Left lung (tissue), 10 donors: ENCODE results near the gene SLC22A1. TPM values are rescaled to one million over a fixed set of nuclear protein-coding genes. Genes with fewer than 3 reads are reported as not detected.

Experiments used
- ATAC-seq: fragments of 200-7000 bp; cut with Tn5 transposase; one replicate; pipeline ENCODE4 v1.9.1; 2020; ENCODE audit warnings: moderate library complexity
- DNase-seq, 4 donors: peaks; one replicate each; pipeline ENCODE4 v3.0.0-alpha.2; 2013 to 2020
- H3K27ac ChIP-seq, 2 donors: fragments of 200-600 bp; sonication (generic) in 1 of 2; one replicate each; pipeline versions ENCODE4 v1.5.0 to v1.8.0; 2020 to 2021
- H3K27me3 ChIP-seq, 2 donors: fragments of 200-600 bp; sonication (generic) in 1 of 2; one replicate each; pipeline versions ENCODE4 v1.5.0 to v1.8.0; 2020 to 2021
- H3K36me3 ChIP-seq, 2 donors: fragments of 200-600 bp; sonication (generic) in 1 of 2; one replicate each; pipeline versions ENCODE4 v1.5.0 to v1.8.0; 2020 to 2021
- H3K4me1 ChIP-seq, 2 donors: fragments of 200-600 bp; one replicate each; pipeline ENCODE4 v1.8.0; 2021
- H3K4me3 ChIP-seq, 2 donors: fragments of 200-600 bp; sonication (generic) in 1 of 2; one replicate each; pipeline versions ENCODE4 v1.5.0 to v1.8.0; 2020 to 2021; ENCODE audit warnings: mild to moderate bottlenecking in 1 of 2
- H3K9me3 ChIP-seq, 2 donors: fragments of 200-600 bp; sonication (generic) in 1 of 2; one replicate each; pipeline versions ENCODE4 v1.5.0 to v1.8.0; 2020 to 2021
- CTCF ChIP-seq, 2 donors: fragments of 200-600 bp; sonication (generic) in 1 of 2; IDR thresholded peaks; one replicate each; pipeline versions ENCODE4 v1.5.0 to v1.8.0; 2021; ENCODE audit warnings: antibody characterized with exemption in 2 of 2
- intact Hi-C, 2 donors: fragments of 100-400 bp; cut with DNase I; formaldehyde crosslinking; loops; one replicate each; pipeline versions ENCODE4 v1.11.2 to v1.14.2; 2022
- polyA plus RNA-seq, 6 donors: library from polyadenylated mRNA; unstranded; fragments of 120-200 nt; gene quantifications; one replicate each; pipeline ENCODE4 v1.2.1, GENCODE V29; 2013; ENCODE audit not compliant: insufficient read length in 6 of 6
- total RNA-seq, 2 donors: library from RNA; stranded (reverse); fragmentation: NEBNext Ultra II Directional; extraction: Animal tissue kit (Norgen Biotek cat#: 25700); gene quantifications; one replicate each; pipeline ENCODE4 v1.2.1, GENCODE V29; 2021
- donor health status: DM: no; HTN: yes; CAD: no.
- donor health status: DM: no; HTN: no; CAD: no.

SLC22A1 gene
- total and polyA plus RNA-seq, 8 donors = 0.24 to 2.7 (median 0.45) TPM

GRCh38 chr6:160092602-160093001 lies 29.0 kb upstream of the SLC22A1 start:
- no peak for DNase-seq
- ATAC-seq = no peak
- no peak overlapping the region for H3K27ac ChIP-seq
- no peaks in the 10 kb centered on the region for H3K27me3 ChIP-seq
- no peaks in the 10 kb centered on the region for H3K9me3 ChIP-seq
- intact Hi-C loops = no loop called here
- no peak for TF ChIP-seq CTCF (IDR thresholded peaks at IDR 0.05)
- H3K4me1 ChIP-seq = no peaks in the 10 kb centered on the region
- H3K36me3 ChIP-seq = peaks cover 0 to 100% of the 10 kb centered on the region in 2 donors
- no peak overlapping the region for H3K4me3 ChIP-seq

GRCh38 chr6:160093061-160093460 lies 28.6 kb upstream of the SLC22A1 start:
- H3K4me1 ChIP-seq = no peaks in the 10 kb centered on the region
- peaks cover 0 to 100% of the 10 kb centered on the region in 2 donors for H3K36me3 ChIP-seq

GRCh38 chr6:160093946-160094345 lies 27.7 kb upstream of the SLC22A1 start:
- H3K4me3 ChIP-seq = no peak overlapping the region
- ATAC-seq (no peak), DNase-seq (no peak)
- intact Hi-C loops = no loop called here
- H3K9me3 ChIP-seq = no peaks in the 10 kb centered on the region
- TF ChIP-seq CTCF (IDR thresholded peaks at IDR 0.05) = no peak
- peaks cover 0 to under 1% of the 10 kb centered on the region in 2 donors for H3K4me1 ChIP-seq
- no peaks in the 10 kb centered on the region for H3K27me3 ChIP-seq
- peaks cover 0 to 100% of the 10 kb centered on the region in 2 donors for H3K36me3 ChIP-seq
- no peak overlapping the region for H3K27ac ChIP-seq

More at GRCh38 chr6:160093061-160093460, 28.6 kb upstream of the SLC22A1 start:
- ATAC-seq = no peak
- no peak for TF ChIP-seq CTCF (IDR thresholded peaks at IDR 0.05)
- Histone ChIP-seq H3K27me3 (no peaks in the 10 kb centered on the region), H3K4me3 (no peak overlapping the region), H3K27ac (no peak overlapping the region), H3K9me3 (no peaks in the 10 kb centered on the region)
- intact Hi-C loops = no loop called here
- DNase-seq = no peak

- ATAC-seq (no peak), DNase-seq (no peak)
- Histone ChIP-seq H3K36me3 (peaks cover 0 to 98% of the 10 kb centered on the region in 2 donors), H3K4me1 (peaks cover 3 to 14% of the 10 kb centered on the region in 2 donors), H3K9me3 (no peaks in the 10 kb centered on the region), H3K27ac (no peak overlapping the region), H3K27me3 (no peaks in the 10 kb centered on the region), H3K4me3 (no peak overlapping the region)
- intact Hi-C loops = no loop called here
- no peak for TF ChIP-seq CTCF (IDR thresholded peaks at IDR 0.05)
These were observed 26.3 kb upstream of the SLC22A1 start for GRCh38 chr6:160095146-160095845.

- TF ChIP-seq CTCF (IDR thresholded peaks at IDR 0.05) = no peak
- no peak for DNase-seq
- intact Hi-C loops = no loop called here
- ATAC-seq = peak; percentile 9
- H3K27ac ChIP-seq = peak overlapping the region in 1 of 2 donors; percentile 50
- peaks cover 0 to 93% of the 10 kb centered on the region in 2 donors for H3K36me3 ChIP-seq
- no peaks in the 10 kb centered on the region for H3K9me3 ChIP-seq
- peaks cover 3 to 24% of the 10 kb centered on the region in 2 donors for H3K4me1 ChIP-seq
- no peak overlapping the region for H3K4me3 ChIP-seq
- H3K27me3 ChIP-seq = no peaks in the 10 kb centered on the region
These were observed 20.1 kb upstream of the SLC22A1 start for GRCh38 chr6:160101277-160102205.
